Ovary (tissue), 9 donors: ENCODE data around the gene PRPSAP1. TPM values are rescaled to one million over a fixed set of nuclear protein-coding genes. Genes with fewer than 3 reads are reported as not detected.
"Not testable (repeated sequence)": the region's sequence is repeated elsewhere in the genome, so short reads cannot be mapped to it uniquely, and the experiment has no call there.

Experiments
- DNase-seq, 5 donors: peaks; one replicate each; pipeline ENCODE4 v3.0.0-alpha.2; 2019 to 2020
- H3K27ac ChIP-seq, 2 donors: fragments of 200-600 bp; one replicate each; pipeline versions ENCODE4 v1.5.1 to v1.8.0; 2019 to 2022
- H3K27me3 ChIP-seq: fragments of 200-600 bp; one replicate; pipeline ENCODE4 v1.8.0; 2022
- H3K36me3 ChIP-seq: fragments of 200-600 bp; sonication (generic); one replicate; pipeline ENCODE4 v1.5.1; 2019
- H3K4me1 ChIP-seq: one replicate; pipeline ENCODE4 v1.8.1; 2013; ENCODE audit warnings: mild to moderate bottlenecking, moderate library complexity; ENCODE audit not compliant: insufficient read depth
- H3K4me3 ChIP-seq: fragments of 200-600 bp; sonication (generic); one replicate; pipeline ENCODE4 v1.5.1; 2017
- H3K9me3 ChIP-seq, 2 donors: fragments of 200-600 bp in 1 of 2; sonication (generic) in 1 of 2; one replicate each; pipeline versions ENCODE4 v1.5.1 to v1.8.1; 2013 to 2019; ENCODE audit warnings: mild to moderate bottlenecking in 1 of 2, moderate library complexity in 1 of 2
- CTCF ChIP-seq, 3 donors: fragments of 450-650 bp in 2 of 3; fragments of 200-600 bp in 1 of 3; IDR thresholded peaks; one replicate each; pipeline versions ENCODE4 v1.5.1 to v1.8.0; 2016 to 2022; ENCODE audit warnings: antibody characterized with exemption in 3 of 3, mild to moderate bottlenecking in 1 of 3
- EP300 ChIP-seq: sonication (generic); formaldehyde crosslinking; IDR thresholded peaks from one replicate; pipeline ENCODE4 v1.6.1; 2017; ENCODE audit warnings: antibody characterized with exemption
- POLR2A ChIP-seq: fragments of 450-650 bp; IDR thresholded peaks from one replicate; pipeline ENCODE4 v1.6.1; 2017; ENCODE audit warnings: antibody characterized with exemption, mild to moderate bottlenecking, moderate library complexity
- WGBS, 3 donors: extraction: QIAGEN DNeasy Blood & Tissue Kit in 1 of 3; methylation state at CpG; one replicate each; pipeline versions ENCODE4 v1.1.5 to v1.1.7; 2013 to 2017; 5-methylcytosine and 5-hydroxymethylcytosine counted together
- intact Hi-C, 4 donors: fragments of 100-400 bp; cut with DNase I; formaldehyde crosslinking; loops; one replicate each; pipeline versions ENCODE4 v1.11.0 to v1.15.1; 2022 to 2023
- polyA plus RNA-seq, 2 donors: library from polyadenylated mRNA; stranded (reverse); fragments of 200-250 nt in 1 of 2; fragments of 350-450 nt in 1 of 2; fragmentation: Illumina TruSeq in 1 of 2; extraction: RNeasy Lipid Tissue Mini Kit (QIAGEN cat#74804) in 1 of 2; gene quantifications; one replicate each; pipeline ENCODE4 v1.2.3, GENCODE V29; 2013 to 2014
- total RNA-seq, 7 donors: library from RNA; depleted of rRNA in 2 of 7; stranded (reverse); fragments of >200 nt in 2 of 7; fragmentation: NEBNext Ultra II Directional in 3 of 7; extraction: Animal tissue kit (Norgen Biotek cat#: 25700) in 3 of 7; gene quantifications; one replicate each; pipeline versions ENCODE4 v1.1.0 to v1.2.4, GENCODE V29; 2016 to 2023
- donor health status: DM: no; HTN: no; CAD: no; lungs with moderate emphysema.
- donor health status: DM: no; HTN: no; CAD: no.
- donor health status: Bipolar disorder and iron deficiency.
- donor health status: DM: yes; HTN: yes; CAD: no.
- donor health status: DM: no; HTN: no; CAD: no.
- donor health status: DM: yes; HTN: yes; CAD: no.

PRPSAP1 gene
- total and polyA plus RNA-seq, 9 donors, result 26.1 to 57.9 (median 44.5) TPM

GRCh38 chr17:76353004-76353598, 615 bp downstream of the PRPSAP1 start:
- DNase-seq, result peak; percentile 21 to 50 (median 29)
- no peaks in the 10 kb centered on the region for H3K36me3 ChIP-seq
- peaks cover 3% of the 10 kb centered on the region for H3K4me1 ChIP-seq
- H3K4me3 ChIP-seq, result peak overlapping the region; percentile 83
- no peak for TF ChIP-seq CTCF (IDR thresholded peaks at IDR 0.05)
- TF ChIP-seq POLR2A, result no peak
- no peak for TF ChIP-seq EP300
- H3K9me3 ChIP-seq, result no peaks in the 10 kb centered on the region
- no peaks in the 10 kb centered on the region for H3K27me3 ChIP-seq
- H3K27ac ChIP-seq, result peak overlapping the region; percentile 61 to 84
- WGBS, 3 donors, result 0 to 1% (median 0%) methylated on average over 27 to 51 of the region's 51 CpGs
- intact Hi-C loops, result no loop called here

GRCh38 chr17:76351526-76352071, 2.1 kb downstream of the PRPSAP1 start:
- Histone ChIP-seq H3K27ac (no peak overlapping the region), H3K4me3 (no peak overlapping the region), H3K9me3 (no peaks in the 10 kb centered on the region), H3K27me3 (no peaks in the 10 kb centered on the region), H3K4me1 (peaks cover 3% of the 10 kb centered on the region), H3K36me3 (no peaks in the 10 kb centered on the region)
- DNase-seq, result no peak
- TF ChIP-seq CTCF (IDR thresholded peaks at IDR 0.05), result no peak
- no peak for TF ChIP-seq EP300
- no peak for TF ChIP-seq POLR2A
- intact Hi-C loops, result no loop called here
- WGBS, 3 donors, result 65 to 74% (median 68%) methylated on average over 9 of the region's 9 CpGs

GRCh38 chr17:76350463-76350862, 3.3 kb downstream of the PRPSAP1 start:
- no peaks in the 10 kb centered on the region for H3K36me3 ChIP-seq
- no peak for TF ChIP-seq CTCF (IDR thresholded peaks at IDR 0.05)
- TF ChIP-seq POLR2A, result no peak
- no peak for TF ChIP-seq EP300
- intact Hi-C loops, result no loop called here
- H3K4me1 ChIP-seq, result peaks cover 3% of the 10 kb centered on the region
- no peak overlapping the region for H3K4me3 ChIP-seq
- WGBS, 3 donors, result 95 to 96% (median 95%) methylated on average over 5 of the region's 5 CpGs
- no peaks in the 10 kb centered on the region for H3K9me3 ChIP-seq
- no peak overlapping the region for H3K27ac ChIP-seq
- no peaks in the 10 kb centered on the region for H3K27me3 ChIP-seq
- DNase-seq, result no peak

GRCh38 chr17:76346936-76347335, 6.8 kb downstream of the PRPSAP1 start:
- DNase-seq, H3K4me1 ChIP-seq, H3K4me3 ChIP-seq, H3K36me3 ChIP-seq, H3K27me3 ChIP-seq, H3K27ac ChIP-seq, intact Hi-C loops, H3K9me3 ChIP-seq: not testable (repeated sequence)
- 91 to 93% (median 93%) methylated on average over 11 of the region's 11 CpGs for WGBS, 3 donors

GRCh38 chr17:76345377-76345974, 8.2 kb downstream of the PRPSAP1 start:
- no peak for DNase-seq
- 94 to 97% (median 95%) methylated on average over 14 of the region's 14 CpGs for WGBS, 3 donors
- no peak overlapping the region for H3K27ac ChIP-seq
- H3K4me1 ChIP-seq, result no peaks in the 10 kb centered on the region
- no peaks in the 10 kb centered on the region for H3K9me3 ChIP-seq
- TF ChIP-seq CTCF (IDR thresholded peaks at IDR 0.05), result no peak
- TF ChIP-seq POLR2A, result no peak
- no peak for TF ChIP-seq EP300
- no peaks in the 10 kb centered on the region for H3K36me3 ChIP-seq
- H3K4me3 ChIP-seq, result no peak overlapping the region
- H3K27me3 ChIP-seq, result no peaks in the 10 kb centered on the region
- intact Hi-C loops, result no loop called here
